CD1c-positive myeloid dendritic cell (primary cell): ENCODE data around the gene GFM2.
"Not testable (repeated sequence)": the region's sequence is repeated elsewhere in the genome, so short reads cannot be mapped to it uniquely, and the experiment has no call there.

Source experiments
- DNase-seq: peaks from one replicate; pipeline ENCODE4 v3.0.0-alpha.2; 2016; ENCODE audit errors: extremely low spot score

GFM2 gene

GRCh38 chr5:74766849-74767578, at the start of gene GFM2, which contains the start of gene NSA2:
Gene GFM2 (minus strand): TSS chr5:74767117. CDS start chr5:74763742, 3,375 bp downstream.
Gene NSA2 (plus strand): TSS chr5:74767249. CDS start chr5:74767361, 112 bp downstream.
- DNase-seq: peak; percentile 97

GRCh38 chr5:74810915-74811314, 44.0 kb upstream of the GFM2 start:
- no peak for DNase-seq

- DNase-seq: no peak
Observed at GRCh38 chr5:74801941-74802340, 35.0 kb upstream of the GFM2 start.

- DNase-seq: no peak
Observed at GRCh38 chr5:74801197-74801596, 34.3 kb upstream of the GFM2 start.

- no peak for DNase-seq
Observed at GRCh38 chr5:74798977-74799911, 32.3 kb upstream of the GFM2 start.

GRCh38 chr5:74791669-74792068, 24.8 kb upstream of the GFM2 start:
- DNase-seq: not testable (repeated sequence)

GRCh38 chr5:74787424-74787823, 20.5 kb upstream of the GFM2 start:
- no peak for DNase-seq

- no peak for DNase-seq
Observed at GRCh38 chr5:74786851-74787250, 19.9 kb upstream of the GFM2 start.

GRCh38 chr5:74778609-74779008, 11.7 kb upstream of the GFM2 start:
- no peak for DNase-seq

- DNase-seq: no peak
Observed at GRCh38 chr5:74772359-74772758, 5.4 kb upstream of the GFM2 start.

- DNase-seq: peak; percentile 61
Observed at GRCh38 chr5:74767579-74767913, 629 bp upstream of the GFM2 start.

GRCh38 chr5:74766418-74766848, 484 bp downstream of the GFM2 start:
- peak; percentile 68 for DNase-seq

GRCh38 chr5:74765929-74766328, 988 bp downstream of the GFM2 start:
- DNase-seq: no peak

- DNase-seq: no peak
Observed at GRCh38 chr5:74765201-74765600, 1.7 kb downstream of the GFM2 start.

- no peak for DNase-seq
Observed at GRCh38 chr5:74763504-74763903, 3.4 kb downstream of the GFM2 start.

- DNase-seq: no peak
Observed at GRCh38 chr5:74762599-74762998, 4.3 kb downstream of the GFM2 start.

- DNase-seq: no peak
Observed at GRCh38 chr5:74761241-74761640, 5.7 kb downstream of the GFM2 start.

GRCh38 chr5:74748742-74749141, 18.2 kb downstream of the GFM2 start:
- not testable (repeated sequence) for DNase-seq

- DNase-seq: no peak
Observed at GRCh38 chr5:74738406-74738805, 28.5 kb downstream of the GFM2 start.

GRCh38 chr5:74736759-74737158, 30.2 kb downstream of the GFM2 start:
- DNase-seq: no peak

GRCh38 chr5:74725331-74725730, 41.6 kb downstream of the GFM2 start:
- no peak for DNase-seq

- no peak for DNase-seq
Observed at GRCh38 chr5:74722271-74722670, 44.6 kb downstream of the GFM2 start.

- no peak for DNase-seq
Observed at GRCh38 chr5:74717596-74717995, 49.3 kb downstream of the GFM2 start.
